T-helper 2 cell (primary cell): ENCODE measurements around the gene RIN2.

Experiments used
- DNase-seq, 5 experiments: peaks; one replicate each; pipeline versions ENCODE4 v3.0.0 to v3.0.0-alpha.2; 2012 to 2022

RIN2 gene

DNA sequence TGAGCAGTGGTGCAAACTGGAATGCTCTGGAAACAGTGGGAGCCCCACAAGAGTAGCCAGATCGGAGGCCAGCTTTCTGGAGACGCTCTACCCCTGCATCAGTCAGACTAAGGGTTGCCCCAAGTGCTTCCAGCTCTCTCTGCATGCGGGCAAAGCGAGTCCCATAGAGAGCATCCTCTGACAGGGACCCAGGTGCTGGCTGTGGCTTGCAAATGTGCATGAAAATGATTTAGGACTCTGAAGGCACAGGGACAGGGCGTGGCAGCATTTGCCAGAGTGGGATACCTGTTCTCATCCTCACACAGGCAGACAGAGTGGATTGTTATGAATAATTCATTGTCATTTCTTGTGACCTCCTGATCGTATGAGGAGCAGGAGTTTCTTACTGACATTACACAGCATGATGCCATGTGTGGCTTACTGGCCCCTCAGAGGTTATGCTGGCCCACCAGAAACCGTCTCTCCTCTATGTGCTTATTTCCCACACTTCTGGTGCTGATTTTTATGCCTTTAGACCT is 10.3 kb downstream of the RIN2 start:
- DNase-seq, result no peak

DNA sequence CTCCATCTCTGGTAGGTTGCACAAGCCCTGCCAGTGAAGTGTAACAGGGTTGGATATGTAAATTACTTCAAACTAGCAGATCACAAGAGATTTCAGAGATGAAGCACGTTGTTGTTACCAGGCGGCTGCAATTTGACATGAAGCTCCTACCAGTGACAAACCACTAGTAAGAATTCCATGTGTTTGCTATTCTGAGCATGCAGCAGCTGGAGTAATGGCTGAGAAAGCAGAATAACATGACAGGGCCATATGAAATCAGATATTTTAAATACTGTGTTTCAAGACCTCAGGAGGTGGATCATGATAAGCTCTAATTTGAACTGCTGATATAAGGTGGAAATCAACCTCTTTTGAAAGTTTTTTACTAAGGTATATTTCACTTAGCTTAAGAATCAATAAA is 11.4 kb downstream of the RIN2 start:
- DNase-seq, result no peak

DNA sequence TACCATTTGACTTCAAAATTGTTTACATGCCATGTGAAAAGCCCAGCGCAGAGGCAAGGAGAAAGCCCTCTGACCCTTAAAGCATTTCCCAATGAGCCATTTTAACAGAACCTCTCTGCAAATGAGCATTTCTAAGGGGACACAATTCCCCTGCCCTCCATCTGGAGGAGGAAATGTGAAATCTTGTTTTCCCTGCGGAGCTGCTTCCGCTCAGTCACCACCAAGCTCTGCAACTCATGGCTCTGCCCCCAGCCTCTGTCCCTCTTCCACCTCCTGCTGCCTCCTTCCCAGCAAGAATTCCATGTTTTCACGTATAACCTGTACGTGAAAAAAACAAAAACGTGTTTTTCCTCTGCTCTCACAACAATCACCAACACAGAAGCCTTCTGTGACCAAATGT is 12.3 kb downstream of the RIN2 start:
- DNase-seq, result no peak

DNA sequence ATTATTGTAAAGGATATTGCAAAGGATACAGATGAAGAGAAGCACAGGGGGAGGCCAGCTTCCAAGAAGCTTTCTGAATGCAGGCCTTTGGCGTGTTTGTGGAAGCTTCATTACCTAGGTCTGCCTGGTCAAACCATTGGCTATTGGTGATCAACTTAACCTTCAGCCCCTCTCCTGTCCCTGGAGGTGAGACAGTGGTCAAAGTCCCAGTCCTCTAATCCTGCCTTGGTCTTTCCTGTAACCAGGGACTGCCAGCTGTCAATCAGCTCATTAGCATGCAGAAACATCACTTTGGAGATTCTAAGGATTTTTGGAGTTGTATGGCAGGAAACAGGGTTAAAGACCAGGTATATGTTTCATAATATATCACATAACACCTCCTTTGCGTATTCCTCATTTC is 13.0 kb downstream of the RIN2 start:
- DNase-seq, result no peak

DNA sequence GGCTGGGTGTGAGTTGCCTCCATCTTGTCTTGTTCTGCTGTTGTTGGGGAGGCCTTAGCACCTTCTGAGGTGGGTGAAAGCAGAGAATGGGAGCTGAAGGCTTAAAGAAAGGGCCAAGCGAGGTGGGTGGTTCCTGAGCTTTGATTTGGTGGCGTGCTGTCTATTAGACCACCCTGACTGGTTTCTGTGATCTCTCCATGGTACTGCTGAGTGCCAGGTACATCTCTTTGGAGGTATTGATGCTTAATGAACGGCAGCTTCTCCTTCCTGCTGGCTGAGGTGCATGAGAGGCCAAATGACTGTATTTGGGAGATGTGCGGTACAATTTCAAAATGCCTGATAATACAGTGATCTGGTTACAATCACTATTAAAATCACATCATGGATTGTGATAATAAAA is 15.4 kb downstream of the RIN2 start:
- no peak for DNase-seq

DNA sequence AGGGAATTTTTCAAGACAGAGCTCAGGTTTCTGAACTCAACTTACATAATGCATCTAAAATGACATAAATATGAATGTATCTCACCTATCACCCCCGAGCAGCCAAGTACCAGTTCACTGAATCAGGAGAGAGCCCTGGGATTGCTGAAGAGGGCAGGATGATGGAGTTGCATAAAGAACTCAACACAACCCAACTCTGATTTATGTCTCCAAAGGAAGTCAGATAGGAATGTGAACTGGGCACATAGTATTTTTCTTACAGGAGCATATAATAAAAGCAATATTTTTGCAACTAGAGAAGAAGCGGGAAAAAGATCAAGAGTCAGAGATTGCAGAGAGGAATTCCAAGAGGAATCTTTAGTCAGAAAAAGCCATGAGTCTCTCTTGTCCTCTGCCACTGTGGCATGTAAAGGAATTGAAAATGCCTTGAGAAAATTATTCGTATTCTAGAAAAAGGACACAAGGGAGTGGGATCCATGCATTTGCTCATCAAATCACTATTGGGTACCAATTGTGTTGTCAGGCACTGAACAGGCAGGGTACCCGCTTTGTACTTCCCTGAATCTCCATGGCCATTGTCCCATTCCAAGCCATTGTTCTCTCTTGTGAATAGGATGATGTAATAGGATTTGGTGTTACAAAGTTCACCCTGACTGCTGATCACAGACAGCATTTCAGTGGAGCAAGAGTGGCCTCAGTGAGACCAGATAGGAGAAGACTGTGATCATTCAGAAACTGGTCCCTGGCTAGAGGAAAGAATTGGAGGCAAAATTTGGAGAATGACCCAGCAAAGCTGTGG is 16.3 kb downstream of the RIN2 start:
- no peak for DNase-seq

DNA sequence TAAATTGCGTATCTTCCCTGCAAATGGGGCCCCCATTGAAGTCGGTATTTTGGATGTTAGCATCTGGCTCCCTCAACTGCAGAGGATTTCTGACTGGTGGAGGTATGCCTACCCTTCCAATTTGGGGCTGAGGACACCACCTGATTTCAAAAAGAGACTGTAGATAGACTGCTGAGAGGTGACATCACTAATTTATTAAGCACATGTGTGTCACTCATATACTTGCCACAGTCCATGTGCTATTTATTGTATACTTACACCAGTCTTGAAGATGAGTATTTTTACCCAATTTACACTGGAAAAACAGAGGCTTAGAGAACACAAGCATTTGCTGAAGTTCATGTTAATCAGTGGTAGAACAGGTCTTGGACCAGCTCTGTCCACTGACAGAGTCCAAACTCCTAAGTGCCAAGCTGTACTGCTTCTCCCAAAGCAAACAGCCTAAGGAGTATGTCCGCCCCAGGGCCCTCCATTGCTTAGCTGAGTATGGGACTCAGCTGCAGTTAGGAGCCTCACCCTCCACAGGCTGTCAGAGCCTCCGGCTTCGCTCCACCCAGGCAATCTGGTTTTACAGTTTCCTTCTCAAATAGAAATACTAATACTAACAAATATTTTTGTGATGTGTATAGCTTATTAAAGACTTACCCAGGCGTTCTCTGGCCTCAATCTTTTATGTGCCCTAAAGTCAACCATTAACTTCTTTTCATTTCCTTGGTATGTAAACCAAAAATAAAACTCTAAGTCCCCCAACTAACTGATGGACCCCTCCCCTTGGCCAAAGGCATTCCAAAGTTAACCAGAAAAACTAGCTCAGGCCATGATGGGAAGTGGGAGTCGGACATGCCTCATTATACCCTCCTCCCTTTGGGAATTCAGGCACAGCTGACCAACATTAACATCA is 17.5 kb downstream of the RIN2 start:
- no peak for DNase-seq

DNA sequence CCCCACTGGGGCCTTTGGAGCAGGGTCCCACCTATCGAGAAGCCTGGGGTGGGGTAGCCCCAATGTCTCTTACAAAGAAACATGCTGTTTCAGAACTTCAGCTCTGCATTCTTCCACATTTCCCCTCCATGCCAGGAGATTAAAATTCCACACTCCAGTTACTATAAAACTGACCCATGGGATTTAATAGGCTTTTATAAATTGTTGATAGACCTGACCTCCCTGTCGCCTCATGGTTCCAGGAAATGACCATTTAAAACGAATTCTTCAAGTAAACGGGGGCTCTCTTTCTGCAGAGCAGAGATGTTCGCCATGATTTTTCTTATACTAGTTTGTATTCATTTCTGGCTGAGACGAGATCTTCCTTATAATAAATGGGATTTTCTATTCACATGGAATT is 19.3 kb downstream of the RIN2 start:
- DNase-seq, result no peak

DNA sequence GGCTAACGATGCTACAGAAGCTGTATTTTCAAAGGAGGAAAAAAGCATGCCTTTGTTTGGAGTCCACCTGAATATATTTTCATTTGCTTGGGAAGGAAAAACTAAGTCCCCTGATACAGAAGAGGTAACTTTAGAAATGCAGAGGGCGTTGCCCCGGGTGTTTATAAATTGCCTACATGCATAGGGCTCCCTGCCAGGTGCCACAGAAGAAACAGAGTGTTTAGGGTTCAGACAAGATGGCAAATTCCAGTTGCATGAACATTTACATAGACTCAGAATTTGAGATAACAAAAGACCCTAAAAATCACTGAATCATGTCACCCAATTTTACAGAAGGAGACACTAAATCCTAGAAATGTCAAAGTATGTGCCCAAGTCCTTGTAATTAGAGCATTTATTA is 19.9 kb downstream of the RIN2 start:
- DNase-seq, result no peak

DNA sequence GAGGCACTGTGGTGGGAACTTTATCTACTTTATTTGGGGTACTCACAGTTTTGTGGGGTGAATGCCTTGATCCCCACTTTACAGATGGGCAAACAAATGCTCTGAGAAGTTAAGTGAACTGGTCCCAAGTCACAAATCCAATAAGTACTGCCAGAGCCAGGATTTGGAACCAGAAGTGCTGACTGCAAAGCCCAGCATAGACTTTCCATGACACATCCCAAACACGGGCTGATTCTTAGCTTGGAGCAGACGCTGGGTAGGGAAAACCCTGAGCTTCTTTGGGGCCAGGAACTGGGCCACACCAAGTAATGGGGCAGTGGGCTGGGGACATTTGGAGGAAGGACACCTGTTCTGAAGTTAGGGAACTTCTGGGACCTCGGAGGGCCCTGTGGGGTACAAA is 20.3 kb downstream of the RIN2 start:
- no peak for DNase-seq

DNA sequence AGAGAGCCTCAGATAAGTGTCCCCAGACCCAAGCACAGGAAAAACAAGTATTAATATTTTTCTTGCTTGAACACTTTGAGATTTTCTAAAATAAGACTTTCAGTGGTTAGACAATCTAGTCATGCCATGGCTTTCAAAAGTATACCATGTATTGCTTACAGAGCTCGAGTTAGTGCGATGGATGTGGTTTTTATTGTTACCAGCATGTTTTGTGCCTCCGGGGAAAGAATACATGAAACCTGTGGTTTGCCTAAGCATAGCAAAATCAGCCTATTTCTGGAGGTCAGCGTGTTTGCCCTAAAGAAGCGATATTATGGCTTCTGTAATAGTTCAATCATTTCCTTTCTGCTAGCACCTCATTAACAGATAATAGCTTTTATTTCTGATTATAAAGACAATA is 21.6 kb downstream of the RIN2 start:
- DNase-seq, result peak in 1 of 5 experiments; percentile 59

DNA sequence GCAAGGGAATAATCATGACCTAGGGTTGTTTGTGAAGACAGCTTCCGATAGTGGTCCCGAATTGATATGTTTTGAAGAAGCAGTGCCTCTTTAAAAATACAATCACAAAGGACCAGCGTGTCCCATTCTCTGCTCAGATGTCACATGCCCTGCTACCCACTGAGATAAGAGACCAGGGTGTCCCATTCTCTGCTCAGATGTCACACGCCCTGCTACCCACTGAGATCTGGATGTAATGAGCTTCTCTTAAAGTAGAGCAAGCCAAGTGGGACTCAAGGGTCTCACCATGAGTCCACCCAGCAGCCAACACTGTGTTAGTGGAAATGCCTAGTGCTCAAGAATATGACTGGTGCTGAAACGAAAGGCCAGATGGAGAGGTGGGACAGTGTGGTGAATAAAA is 22.2 kb downstream of the RIN2 start:
- no peak for DNase-seq

DNA sequence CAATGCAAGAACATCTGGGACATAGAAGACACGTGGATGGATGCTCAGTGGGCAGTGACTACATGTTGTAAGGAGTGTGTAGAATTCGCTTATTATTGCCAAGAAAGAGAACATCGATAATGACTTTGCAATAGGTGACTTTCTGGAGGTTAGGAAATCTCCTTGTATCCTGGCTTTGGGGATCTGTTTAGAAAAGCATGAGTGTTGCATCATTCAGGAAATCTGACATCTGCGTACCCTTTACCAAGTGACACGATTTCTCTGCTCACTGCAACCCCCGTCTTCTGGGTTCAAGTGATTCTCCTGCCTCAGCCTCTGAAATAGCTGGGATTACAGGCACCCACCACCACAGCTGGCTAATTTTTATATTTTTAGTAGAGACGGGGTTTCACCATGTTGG is 23.2 kb downstream of the RIN2 start:
- DNase-seq, result no peak

DNA sequence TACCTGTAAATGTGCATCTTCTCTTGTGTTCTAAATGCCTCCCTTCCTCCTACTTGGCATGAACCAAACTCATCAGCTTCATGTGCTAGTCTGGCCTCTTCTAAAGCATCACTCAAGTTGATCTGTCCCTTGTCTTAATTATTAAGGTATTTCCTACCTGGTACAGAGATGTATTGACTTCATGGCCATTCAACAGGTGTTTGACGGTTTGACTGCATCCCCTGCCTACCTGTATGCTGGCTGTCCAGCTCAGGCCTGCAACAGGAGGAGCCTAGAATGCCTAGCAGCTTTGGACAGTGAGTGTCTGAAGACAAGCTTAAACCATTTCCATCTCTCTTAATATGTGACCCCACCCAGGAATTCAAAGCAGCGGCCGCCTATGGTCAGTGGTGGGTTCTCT is 24.6 kb downstream of the RIN2 start:
- DNase-seq, result no peak

DNA sequence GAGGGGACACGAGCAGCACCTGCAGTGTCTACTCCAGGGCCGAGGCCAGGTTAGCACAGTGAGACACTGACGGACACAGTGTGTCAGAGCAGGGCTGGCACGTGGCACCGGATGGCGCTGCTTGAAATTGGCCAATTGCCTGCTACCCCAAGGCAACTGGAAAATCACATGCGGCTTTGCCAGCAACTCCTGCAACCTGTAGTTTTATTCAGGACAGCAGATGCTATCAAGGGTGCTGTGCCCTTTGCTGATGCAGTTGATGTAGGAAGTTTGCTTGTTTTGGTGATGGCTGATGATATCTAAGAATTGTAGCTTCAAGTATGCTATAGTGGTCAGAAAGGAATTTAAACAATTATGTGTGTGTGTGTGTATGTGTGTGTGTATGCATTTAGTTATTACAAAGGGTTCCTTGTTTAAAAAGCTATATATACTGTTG is 25.9 kb downstream of the RIN2 start:
- no peak for DNase-seq

DNA sequence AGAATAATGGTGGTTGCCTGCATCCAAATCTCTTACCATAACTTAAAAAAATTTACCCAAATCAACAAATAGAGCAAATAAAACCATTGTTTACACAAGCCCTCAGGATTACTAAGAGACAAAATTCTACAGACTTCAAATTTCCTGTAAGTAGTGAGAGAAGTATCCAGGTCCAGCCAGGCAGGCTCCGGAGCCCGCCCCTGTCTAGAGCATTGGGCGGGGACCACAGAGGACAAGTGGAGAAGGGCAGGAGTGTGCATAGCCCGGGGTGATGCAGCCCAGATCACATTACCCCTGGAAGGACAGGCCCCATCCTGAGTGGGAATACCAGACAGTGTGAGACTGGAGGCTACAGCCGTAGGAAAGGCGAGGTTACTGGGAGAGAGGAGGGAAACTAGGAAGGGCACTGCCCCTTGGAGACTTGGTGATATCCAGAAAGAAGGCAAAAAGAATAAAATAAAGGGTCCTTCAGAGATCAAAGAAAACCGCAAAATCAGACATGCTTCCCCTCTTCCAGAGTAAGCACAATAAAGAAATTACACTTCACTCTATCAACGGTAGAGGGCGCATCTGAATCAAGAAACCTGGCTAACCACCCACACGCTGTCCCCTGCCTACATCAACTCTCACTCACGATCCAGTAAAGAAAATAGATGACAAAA is 26.6 kb downstream of the RIN2 start:
- peak in 2 of 5 experiments; percentile 5 to 53 for DNase-seq

DNA sequence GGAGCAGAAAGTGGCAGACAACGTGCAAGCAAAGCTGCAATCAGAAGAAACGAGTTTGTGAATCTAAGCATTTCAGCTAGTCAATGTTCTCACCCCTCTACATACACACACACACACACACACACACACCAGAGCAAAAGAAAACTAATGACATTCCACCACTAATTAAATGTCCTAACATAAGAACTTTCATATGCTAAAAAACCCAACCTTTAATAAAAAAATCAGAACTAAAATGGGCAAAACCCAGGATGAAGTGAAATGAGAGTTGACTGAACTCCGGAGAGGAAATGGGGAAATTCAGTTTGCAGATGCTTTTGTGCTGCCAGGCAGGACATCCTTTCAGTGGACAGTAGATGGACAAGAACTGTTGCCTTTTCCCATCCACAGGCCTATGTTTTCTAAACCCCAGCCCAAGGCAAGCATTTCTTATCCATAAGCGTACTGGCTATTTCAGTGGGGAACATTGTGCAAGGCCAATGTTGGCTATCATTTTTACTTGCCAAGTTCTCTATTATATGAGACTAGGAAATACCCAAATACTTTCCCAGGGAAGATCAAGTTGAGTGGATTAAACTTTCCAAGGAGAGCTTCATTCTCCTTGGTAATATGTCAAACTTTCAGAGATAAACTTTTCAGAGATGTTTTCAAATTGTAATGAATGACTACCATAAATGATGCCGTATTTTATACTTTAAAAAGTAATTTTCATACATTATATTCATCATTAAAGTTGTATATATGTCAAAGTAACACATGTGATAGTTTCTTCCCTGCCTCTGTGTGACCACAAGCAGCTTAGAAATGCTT is 27.3 kb downstream of the RIN2 start:
- no peak for DNase-seq

DNA sequence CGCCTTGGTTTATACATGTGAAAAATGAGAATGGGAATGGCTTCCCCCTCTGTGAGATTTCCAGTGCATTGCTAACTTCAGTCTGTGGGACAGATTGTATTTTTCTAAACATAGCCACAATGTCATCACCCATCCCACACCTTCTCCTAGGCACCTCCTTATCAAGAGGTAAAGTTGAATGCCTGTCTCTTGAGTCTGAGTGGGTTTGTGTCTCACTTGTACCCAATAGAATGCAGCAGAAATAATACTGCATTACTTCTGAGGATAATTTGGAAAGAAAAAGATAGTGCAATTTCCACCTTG is 27.9 kb downstream of the RIN2 start:
- DNase-seq, result no peak

DNA sequence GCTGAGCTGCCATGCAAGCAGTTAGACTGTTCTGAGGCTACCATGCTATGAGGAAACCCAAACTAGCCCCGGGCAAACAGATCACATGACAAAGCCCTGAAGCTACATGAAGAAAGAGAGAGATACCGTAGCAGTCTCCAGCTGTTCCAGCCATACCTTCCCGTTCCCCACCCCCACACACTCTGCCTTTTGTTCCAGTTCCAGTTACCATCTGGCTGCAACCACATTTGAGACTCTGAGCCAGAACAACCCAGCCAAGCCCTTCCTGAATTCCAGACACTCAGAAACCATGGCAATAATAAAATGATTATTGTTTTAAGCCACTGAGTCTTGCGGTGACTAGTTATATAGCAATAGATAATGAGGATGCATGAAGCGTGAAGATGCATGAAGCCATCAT is 28.3 kb downstream of the RIN2 start:
- DNase-seq, result no peak

DNA sequence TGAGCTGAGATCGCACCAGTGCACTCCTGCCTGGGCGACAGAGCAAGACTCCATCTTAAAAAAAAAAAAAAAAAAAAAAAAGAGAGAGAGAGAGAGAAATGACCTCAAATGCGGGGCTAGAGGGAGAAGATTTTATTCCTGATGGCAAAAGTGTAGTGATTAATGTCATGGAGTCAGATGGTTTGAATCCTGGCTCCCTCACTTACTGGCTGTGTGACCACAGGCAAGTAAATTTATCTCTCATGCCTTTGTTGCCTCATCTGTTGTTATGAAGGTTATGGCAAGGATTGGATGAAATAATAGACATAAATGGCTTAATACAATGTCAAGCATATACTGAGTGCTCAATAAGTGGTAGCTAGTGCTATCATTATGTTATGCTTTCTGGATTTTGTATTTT is 29.3 kb downstream of the RIN2 start:
- no peak for DNase-seq

DNA sequence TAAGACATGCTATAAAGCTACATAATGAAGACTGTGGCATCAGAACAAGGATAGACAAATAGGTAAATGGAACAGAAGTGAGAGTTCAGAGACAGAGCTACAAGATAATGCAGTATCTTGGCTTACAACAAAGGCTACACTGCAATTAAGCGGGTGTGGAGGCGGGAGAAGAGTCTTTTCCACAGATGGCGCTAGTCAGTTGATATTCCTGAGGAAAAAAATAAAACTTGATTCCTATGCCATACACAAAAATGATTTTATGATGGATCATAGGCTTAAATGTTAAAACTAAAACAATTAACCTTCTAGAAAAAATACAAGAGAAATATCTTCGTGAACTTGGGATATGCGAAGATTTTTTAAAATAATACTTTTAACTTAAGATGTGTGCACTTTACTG is 31.0 kb downstream of the RIN2 start:
- DNase-seq, result no peak

DNA sequence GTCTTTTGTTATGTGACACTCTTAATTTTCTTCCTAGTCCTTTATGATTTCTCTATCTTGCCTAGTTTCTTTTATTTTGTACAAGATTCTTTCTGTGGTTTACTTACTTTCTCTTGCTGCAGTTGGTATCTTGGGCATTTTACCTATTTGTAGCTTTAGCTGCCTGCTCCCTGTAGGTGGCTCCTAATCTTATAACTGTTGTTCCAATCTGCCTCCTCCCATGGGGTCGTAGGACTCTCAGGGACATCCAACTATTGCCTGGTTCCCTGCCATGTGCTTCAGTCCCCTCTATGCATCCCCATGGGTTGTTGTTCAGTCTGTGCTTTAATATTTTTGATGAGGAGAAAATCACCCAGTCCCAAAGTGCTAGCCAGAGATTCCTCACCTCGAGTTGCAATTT is 31.4 kb downstream of the RIN2 start:
- no peak for DNase-seq

DNA sequence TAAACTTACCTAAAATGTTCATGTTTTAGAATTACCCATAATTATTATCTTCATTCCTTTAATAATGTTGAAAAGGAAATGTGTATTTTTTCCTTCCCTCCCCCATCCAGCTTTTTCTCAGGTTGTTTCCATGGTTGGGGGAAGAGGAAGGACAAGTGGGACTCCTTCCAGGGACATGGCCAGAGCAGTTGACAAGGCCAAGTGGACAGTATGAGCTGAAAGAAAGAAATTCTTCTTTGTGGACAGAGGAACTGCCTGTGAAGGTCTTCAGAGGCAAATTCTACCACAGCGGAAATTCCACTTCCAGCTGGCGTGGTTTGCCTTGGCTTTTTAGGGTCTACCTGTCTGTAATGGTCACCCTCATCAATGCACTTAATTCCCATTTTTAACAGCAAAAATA is 33.8 kb downstream of the RIN2 start:
- DNase-seq, result no peak
